ENCODE data around the gene LMAN2. TPM values are rescaled to one million over a fixed set of nuclear protein-coding genes. Genes with fewer than 3 reads are reported as not detected.

The LMAN2 gene
- total and polyA plus RNA-seq, 8 donors: 71.1 to 128 (median 92.6) TPM

- Histone ChIP-seq H3K27ac (no peak overlapping the region), H3K4me3 (no peak overlapping the region), H3K36me3 (peaks cover 0 to 79% (median 44%) of the 10 kb centered on the region in 3 donors), H3K27me3 (no peaks in the 10 kb centered on the region), H3K9me3 (no peaks in the 10 kb centered on the region), H3K4me1 (no peaks in the 10 kb centered on the region)
- ATAC-seq (peak in 3 of 4 donors; percentile 42 to 78 (median 54)), FAIRE-seq (no peak), DNase-seq (peak in 1 of 6 donors; percentile 64)
- intact Hi-C loops (cut with DNase I): no loop called here
- no peak for TF ChIP-seq CTCF (IDR thresholded peaks at IDR 0.05)
- 65 to 67% methylated on average over 12 of the region's 12 CpGs for WGBS, 2 donors
Measured at GRCh38 chr5:177336112-177336511, 15.4 kb downstream of the LMAN2 start.

DNA sequence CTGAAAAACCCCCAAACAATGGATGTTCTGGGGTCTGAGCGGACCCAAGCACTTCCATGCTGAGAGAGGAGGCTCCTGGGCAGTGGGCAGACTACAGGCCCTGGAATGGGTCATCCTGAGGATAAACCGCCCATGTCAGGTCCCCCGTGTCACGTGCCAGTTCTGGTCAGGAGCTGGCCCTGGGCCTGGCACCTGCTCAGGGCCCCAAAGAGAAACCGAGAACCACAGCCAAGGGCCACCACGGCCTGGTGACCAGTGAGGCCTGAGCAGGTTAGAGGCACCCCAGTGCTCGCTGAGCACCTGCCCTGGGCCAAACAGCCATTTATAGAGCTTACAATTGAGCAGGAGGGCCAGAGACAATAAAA lies 15.8 kb downstream of the LMAN2 start:
- FAIRE-seq (no peak), DNase-seq (peak in 1 of 6 donors; percentile 33), ATAC-seq (no peak)
- no peak overlapping the region for H3K4me3 ChIP-seq
- no peaks in the 10 kb centered on the region for H3K9me3 ChIP-seq
- intact Hi-C loops (cut with DNase I): no loop called here
- TF ChIP-seq CTCF (IDR thresholded peaks at IDR 0.05): no peak
- H3K36me3 ChIP-seq: peaks cover 0 to 79% (median 44%) of the 10 kb centered on the region in 3 donors
- no peak overlapping the region for H3K27ac ChIP-seq
- no peaks in the 10 kb centered on the region for H3K4me1 ChIP-seq
- 83 to 89% methylated on average over 7 of the region's 7 CpGs for WGBS, 2 donors
- H3K27me3 ChIP-seq: no peaks in the 10 kb centered on the region

GRCh38 chr5:177334781-177335700 lies 16.4 kb downstream of the LMAN2 start:
- H3K9me3 ChIP-seq: no peaks in the 10 kb centered on the region
- peaks cover 0 to 79% (median 46%) of the 10 kb centered on the region in 3 donors for H3K36me3 ChIP-seq
- DNase-seq (peak in 1 of 6 donors; percentile 37), FAIRE-seq (no peak), ATAC-seq (no peak)
- H3K27ac ChIP-seq: no peak overlapping the region
- no peak for TF ChIP-seq CTCF (IDR thresholded peaks at IDR 0.05)
- H3K4me1 ChIP-seq: peaks cover 0 to 4% (median 0%) of the 10 kb centered on the region in 3 donors
- H3K27me3 ChIP-seq: no peaks in the 10 kb centered on the region
- WGBS, 2 donors: 86 to 90% methylated on average over 21 of the region's 21 CpGs
- intact Hi-C loops (cut with DNase I): no loop called here
- no peak overlapping the region for H3K4me3 ChIP-seq

DNA sequence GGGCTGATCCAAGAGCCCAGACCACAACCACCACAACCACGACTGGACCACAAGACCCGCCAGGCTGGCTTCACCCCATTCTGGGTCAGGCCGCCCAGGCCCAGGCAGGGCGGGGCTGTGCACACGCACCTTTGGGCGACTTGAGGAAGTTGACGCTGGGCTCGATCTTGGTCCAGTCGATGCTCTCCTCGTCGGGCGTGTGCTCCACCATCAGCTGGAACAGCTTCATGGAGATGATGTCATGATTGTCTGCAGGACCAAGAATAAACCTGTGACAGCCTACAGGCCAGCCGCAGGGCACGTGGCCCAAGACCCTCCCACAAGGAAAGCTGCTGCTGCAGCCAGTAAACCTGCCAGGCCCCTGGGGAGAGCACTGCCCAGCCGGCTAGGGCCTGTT lies 17.3 kb downstream of the LMAN2 start:
- Histone ChIP-seq H3K4me1 (peaks cover 0 to 7% (median 0%) of the 10 kb centered on the region in 3 donors), H3K36me3 (peaks cover 0 to 73% (median 48%) of the 10 kb centered on the region in 3 donors), H3K27me3 (no peaks in the 10 kb centered on the region), H3K9me3 (no peaks in the 10 kb centered on the region), H3K27ac (no peak overlapping the region), H3K4me3 (no peak overlapping the region)
- ATAC-seq: no peak
- TF ChIP-seq CTCF (IDR thresholded peaks at IDR 0.05): no peak
- intact Hi-C loops (cut with DNase I): no loop called here
- FAIRE-seq: no peak
- DNase-seq: peak in 1 of 6 donors; percentile 38
- WGBS, 2 donors: 86 to 91% methylated on average over 15 of the region's 15 CpGs

Measured in pancreas (tissue), 10 donors.